SK-N-SH (cell line): ENCODE data around the gene SLC25A28. TPM values are rescaled to one million over a fixed set of nuclear protein-coding genes. Genes with fewer than 3 reads are reported as not detected.

ENCODE experiments used
- CTCF ChIA-PET: fragments of 300-600, 350-600 bp; formaldehyde crosslinking; extraction: SDS; loops from one replicate; lab custom pipeline; 2021; lab: Yijun Ruan, JAX
- POLR2A ChIA-PET: fragments of 350-600 bp; sonication (Branson Sonifier 250); formaldehyde crosslinking; extraction: SDS; loops from one replicate; lab custom pipeline; 2020; ENCODE audit warnings: antibody characterized with exemption, inconsistent platforms; lab: Yijun Ruan, JAX
- DNase-seq: peaks from one replicate; pipeline ENCODE4 v3.0.0; 2012
- H2AFZ ChIP-seq: fragments of 200-600 bp; sonication (generic); 2 replicates; pipeline ENCODE4 v1.8.1; 2016; ENCODE audit warnings: antibody characterized with exemption, mild to moderate bottlenecking, low read depth
- H3F3A ChIP-seq: fragments of 200-600 bp; sonication (generic); replicated peaks from 2 replicates; pipeline ENCODE3; 2016; ENCODE audit warnings: antibody characterized with exemption, mild to moderate bottlenecking; ENCODE audit not compliant: insufficient read depth
- H3K27ac ChIP-seq, 2 experiments: fragments of 200-500 bp in 1 of 2; fragments of 200-600 bp in 1 of 2; sonication (Bioruptor generic) in 1 of 2; sonication (generic), shearing (Covaris generic) in 1 of 2; 2 replicates each; pipeline versions ENCODE4 v1.5.1 to v1.6.1; 2014 to 2016; ENCODE audit warnings: low read depth in 2 of 2, inconsistent platforms in 1 of 2, low read length in 1 of 2, mild to moderate bottlenecking in 1 of 2, mixed read lengths in 1 of 2
- H3K27me3 ChIP-seq: fragments of 200-600 bp; sonication (generic), shearing (Covaris generic); 2 replicates; pipeline ENCODE4 v1.6.1; 2016; ENCODE audit warnings: mixed run types; ENCODE audit not compliant: insufficient read depth
- H3K36me3 ChIP-seq, 2 experiments: fragments of 200-500 bp in 1 of 2; fragments of 200-600 bp in 1 of 2; sonication (Bioruptor generic) in 1 of 2; sonication (generic) in 1 of 2; replicated peaks in 1 of 2; 2 replicates each; pipeline versions ENCODE3 to v1.5.1; 2014 to 2016; ENCODE audit warnings: low read length in 1 of 2, mild to moderate bottlenecking in 1 of 2; ENCODE audit not compliant: insufficient read depth in 2 of 2, control insufficient read depth in 1 of 2
- H3K4me1 ChIP-seq, 2 experiments: fragments of 200-500 bp in 1 of 2; fragments of 200-600 bp in 1 of 2; sonication (Bioruptor generic) in 1 of 2; sonication (generic), shearing (Covaris generic) in 1 of 2; 2 replicates each; pipeline versions ENCODE4 v1.5.1 to v1.6.1; 2014 to 2016; ENCODE audit warnings: low read depth in 1 of 2, low read length in 1 of 2, mixed run types in 1 of 2; ENCODE audit not compliant: insufficient read depth in 2 of 2, control insufficient read depth in 1 of 2
- H3K4me2 ChIP-seq: fragments of 200-600 bp; sonication (generic), shearing (Covaris generic); 2 replicates; pipeline ENCODE4 v1.6.1; 2017; ENCODE audit warnings: mixed run types
- H3K4me3 ChIP-seq, 2 experiments: fragments of 200-500 bp in 1 of 2; fragments of 200-600 bp in 1 of 2; sonication (Bioruptor generic) in 1 of 2; sonication (generic), shearing (Covaris generic) in 1 of 2; 2 replicates each; pipeline versions ENCODE4 v1.5.1 to v1.8.1; 2014 to 2016; ENCODE audit warnings: low read depth in 2 of 2, inconsistent platforms in 1 of 2, low read length in 1 of 2, mild to moderate bottlenecking in 1 of 2, mixed read lengths in 1 of 2, moderate library complexity in 1 of 2
- H3K79me2 ChIP-seq: fragments of 200-600 bp; sonication (generic); 2 replicates; pipeline ENCODE4 v1.8.1; 2017; ENCODE audit warnings: mild to moderate bottlenecking; ENCODE audit not compliant: insufficient read depth
- H3K9ac ChIP-seq: fragments of 200-600 bp; sonication (generic); 2 replicates; pipeline ENCODE4 v1.6.1; 2017; ENCODE audit warnings: mixed run types
- H3K9me2 ChIP-seq: fragments of 200-600 bp; sonication (generic); 2 replicates; pipeline ENCODE4 v1.6.1; 2017; ENCODE audit warnings: mixed run types
- H3K9me3 ChIP-seq: fragments of 200-600 bp; sonication (generic); 2 replicates; pipeline ENCODE4 v1.6.1; 2017; ENCODE audit warnings: mixed run types, mild to moderate bottlenecking, moderate library complexity
- H4K20me1 ChIP-seq: fragments of 200-600 bp; sonication (generic); 2 replicates; pipeline ENCODE4 v1.6.1; 2017; ENCODE audit warnings: mild to moderate bottlenecking, mixed run types; ENCODE audit not compliant: insufficient read depth
- CHD2 ChIP-seq: fragments of 150-350 bp; IDR thresholded peaks from 2 replicates; pipeline ENCODE4 v1.6.1; 2018; ENCODE audit warnings: low read length; ENCODE audit not compliant: partially characterized antibody
- ELF1 ChIP-seq: IDR thresholded peaks from 2 replicates; pipeline ENCODE4 v1.4.0; 2012
- FOXJ3 ChIP-seq: sonication (generic); formaldehyde crosslinking; IDR thresholded peaks from 2 replicates; pipeline ENCODE4 v1.5.1; 2020; ENCODE audit warnings: mild to moderate bottlenecking, missing genetic modification reagents
- MXI1 ChIP-seq: IDR thresholded peaks from 2 replicates; pipeline ENCODE4 v1.6.1; 2012; ENCODE audit warnings: mild to moderate bottlenecking, low read depth, low read length, improper control_type of control experiment
- POLR2AphosphoS5 ChIP-seq: IDR thresholded peaks from 2 replicates; pipeline ENCODE4 v1.6.1; 2012; ENCODE audit warnings: low read depth, low read length
- RAD21 ChIP-seq: IDR thresholded peaks from 2 replicates; pipeline ENCODE4 v1.6.1; 2012; ENCODE audit warnings: mild to moderate bottlenecking, low read length
- RFX5 ChIP-seq: IDR thresholded peaks from 2 replicates; pipeline ENCODE4 v1.6.1; 2012; ENCODE audit warnings: mild to moderate bottlenecking, improper control_type of control experiment, low read length
- RXRA ChIP-seq: IDR thresholded peaks from 2 replicates; pipeline ENCODE4 v1.4.0; 2012; ENCODE audit warnings: low read depth, mild to moderate bottlenecking, borderline replicate concordance
- SIN3A ChIP-seq: IDR thresholded peaks from 2 replicates; pipeline ENCODE4 v1.6.1; 2012; ENCODE audit warnings: low read depth, mild to moderate bottlenecking, low read length, moderate library complexity, borderline replicate concordance
- WGBS: methylation state at CpG from one replicate; pipeline ENCODE4 v1.1.6; 2017; ENCODE audit warnings: low lambda C conversion rate; 5-methylcytosine and 5-hydroxymethylcytosine counted together
- polyA plus RNA-seq, 3 experiments: library from polyadenylated mRNA; depleted of rRNA; stranded (reverse); fragments of >200 nt; gene quantifications; 2 replicates each; pipeline ENCODE4 v1.2.3, GENCODE V29; 2012
- TF ChIP-seq, protein P1 (sequence below): fragments of 200-600 bp; sonication (generic); IDR thresholded peaks from 2 replicates; pipeline ENCODE4 v1.6.1; 2017; ENCODE audit warnings: antibody characterized with exemption, mild to moderate bottlenecking, moderate library complexity
- TF ChIP-seq, protein P2 (sequence below): IDR thresholded peaks from 2 replicates; pipeline ENCODE4; 2012
- TF ChIP-seq, protein P3 (sequence below): IDR thresholded peaks from 2 replicates; pipeline ENCODE4 v1.6.1; 2012; ENCODE audit warnings: mild to moderate bottlenecking, low read depth, low read length, moderate library complexity

Gene SLC25A28
- polyA plus RNA-seq, 1 of the 3 experiments (the other 2 are of a cell fraction), result 23.8 TPM

DNA sequence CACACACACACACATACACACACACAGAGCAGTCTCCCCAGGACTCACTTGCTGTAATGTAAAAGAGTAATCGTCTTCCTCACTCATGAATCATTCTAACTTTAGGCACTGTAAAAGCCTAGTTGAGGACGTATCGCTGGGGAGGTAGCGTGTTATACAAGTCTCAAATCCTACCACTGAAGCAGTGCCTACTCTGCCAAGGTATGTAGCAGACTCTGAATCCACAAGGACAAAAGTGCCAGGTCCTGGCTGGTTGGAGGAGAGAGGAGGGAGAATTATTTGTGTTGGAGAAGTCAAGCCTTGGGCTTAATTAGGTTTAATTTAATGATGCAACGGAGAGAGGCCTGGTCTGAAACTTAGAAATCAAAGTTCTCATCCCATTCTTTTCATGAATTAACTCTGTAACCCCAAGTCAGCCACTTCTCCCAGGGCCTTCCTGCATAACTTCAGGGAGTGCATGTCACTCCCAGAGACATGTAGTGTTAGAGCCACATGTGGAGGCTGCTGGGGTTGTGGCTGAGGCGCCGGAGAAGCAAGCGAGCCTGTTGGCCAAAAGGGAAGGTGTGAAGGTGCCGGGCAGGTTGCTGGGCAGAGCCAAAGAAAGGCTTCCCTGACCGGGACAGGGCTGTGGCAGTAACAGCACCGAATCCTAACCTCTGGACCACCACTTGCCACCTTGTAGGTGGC is 50.8 kb downstream of the SLC25A28 start:
- 38% methylated on average over 11 of the region's 11 CpGs for WGBS
- H3K9me3 ChIP-seq, result no peaks in the 10 kb centered on the region
- TF ChIP-seq CHD2, result no peak
- no peak for TF ChIP-seq MXI1
- TF ChIP-seq ELF1, result no peak
- no peak for TF ChIP-seq RAD21
- TF ChIP-seq, protein P1, sequence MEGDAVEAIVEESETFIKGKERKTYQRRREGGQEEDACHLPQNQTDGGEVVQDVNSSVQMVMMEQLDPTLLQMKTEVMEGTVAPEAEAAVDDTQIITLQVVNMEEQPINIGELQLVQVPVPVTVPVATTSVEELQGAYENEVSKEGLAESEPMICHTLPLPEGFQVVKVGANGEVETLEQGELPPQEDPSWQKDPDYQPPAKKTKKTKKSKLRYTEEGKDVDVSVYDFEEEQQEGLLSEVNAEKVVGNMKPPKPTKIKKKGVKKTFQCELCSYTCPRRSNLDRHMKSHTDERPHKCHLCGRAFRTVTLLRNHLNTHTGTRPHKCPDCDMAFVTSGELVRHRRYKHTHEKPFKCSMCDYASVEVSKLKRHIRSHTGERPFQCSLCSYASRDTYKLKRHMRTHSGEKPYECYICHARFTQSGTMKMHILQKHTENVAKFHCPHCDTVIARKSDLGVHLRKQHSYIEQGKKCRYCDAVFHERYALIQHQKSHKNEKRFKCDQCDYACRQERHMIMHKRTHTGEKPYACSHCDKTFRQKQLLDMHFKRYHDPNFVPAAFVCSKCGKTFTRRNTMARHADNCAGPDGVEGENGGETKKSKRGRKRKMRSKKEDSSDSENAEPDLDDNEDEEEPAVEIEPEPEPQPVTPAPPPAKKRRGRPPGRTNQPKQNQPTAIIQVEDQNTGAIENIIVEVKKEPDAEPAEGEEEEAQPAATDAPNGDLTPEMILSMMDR, result no peak
- TF ChIP-seq SIN3A, result no peak
- no peak overlapping the region for H2AFZ ChIP-seq
- no peaks in the 10 kb centered on the region for H3K9me2 ChIP-seq
- no peaks in the 10 kb centered on the region for H3K36me3 ChIP-seq
- no peaks in the 10 kb centered on the region for H3K4me1 ChIP-seq
- H3K79me2 ChIP-seq, result no peaks in the 10 kb centered on the region
- H3K4me3 ChIP-seq, result no peak overlapping the region
- H3K4me2 ChIP-seq, result no peak overlapping the region
- no peak overlapping the region for H3K9ac ChIP-seq
- no peak for DNase-seq
- CTCF ChIA-PET, result no interaction called here
- POLR2A ChIA-PET, result no interaction called here
- no peaks in the 10 kb centered on the region for H3F3A ChIP-seq
- H3K27ac ChIP-seq, result no peak overlapping the region
- no peaks in the 10 kb centered on the region for H4K20me1 ChIP-seq
- H3K27me3 ChIP-seq, result peaks cover 53% of the 10 kb centered on the region

GRCh38 chr10:99565166-99565565 is 55.1 kb downstream of the SLC25A28 start:
- no peak for DNase-seq
- Histone ChIP-seq H3K36me3 (no peaks in the 10 kb centered on the region), H3K9me3 (no peaks in the 10 kb centered on the region), H2AFZ (no peak overlapping the region), H4K20me1 (no peaks in the 10 kb centered on the region), H3K9ac (no peak overlapping the region), H3K27me3 (peaks cover 38% of the 10 kb centered on the region), H3K4me3 (no peak overlapping the region), H3K79me2 (no peaks in the 10 kb centered on the region), H3K9me2 (no peaks in the 10 kb centered on the region), H3F3A (no peaks in the 10 kb centered on the region), H3K4me1 (no peaks in the 10 kb centered on the region), H3K27ac (no peak overlapping the region), H3K4me2 (no peak overlapping the region)
- TF ChIP-seq FOXJ3 (CRISPR knock-in tag) (no peak), ELF1 (no peak), RFX5 (no peak), RXRA (no peak), CHD2 (no peak), RAD21 (no peak), SIN3A (no peak), POLR2AphosphoS5 (no peak)
- TF ChIP-seq, protein P2, sequence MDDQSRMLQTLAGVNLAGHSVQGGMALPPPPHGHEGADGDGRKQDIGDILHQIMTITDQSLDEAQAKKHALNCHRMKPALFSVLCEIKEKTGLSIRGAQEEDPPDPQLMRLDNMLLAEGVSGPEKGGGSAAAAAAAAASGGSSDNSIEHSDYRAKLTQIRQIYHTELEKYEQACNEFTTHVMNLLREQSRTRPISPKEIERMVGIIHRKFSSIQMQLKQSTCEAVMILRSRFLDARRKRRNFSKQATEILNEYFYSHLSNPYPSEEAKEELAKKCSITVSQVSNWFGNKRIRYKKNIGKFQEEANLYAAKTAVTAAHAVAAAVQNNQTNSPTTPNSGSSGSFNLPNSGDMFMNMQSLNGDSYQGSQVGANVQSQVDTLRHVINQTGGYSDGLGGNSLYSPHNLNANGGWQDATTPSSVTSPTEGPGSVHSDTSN, result no peak
- TF ChIP-seq, protein P3, sequence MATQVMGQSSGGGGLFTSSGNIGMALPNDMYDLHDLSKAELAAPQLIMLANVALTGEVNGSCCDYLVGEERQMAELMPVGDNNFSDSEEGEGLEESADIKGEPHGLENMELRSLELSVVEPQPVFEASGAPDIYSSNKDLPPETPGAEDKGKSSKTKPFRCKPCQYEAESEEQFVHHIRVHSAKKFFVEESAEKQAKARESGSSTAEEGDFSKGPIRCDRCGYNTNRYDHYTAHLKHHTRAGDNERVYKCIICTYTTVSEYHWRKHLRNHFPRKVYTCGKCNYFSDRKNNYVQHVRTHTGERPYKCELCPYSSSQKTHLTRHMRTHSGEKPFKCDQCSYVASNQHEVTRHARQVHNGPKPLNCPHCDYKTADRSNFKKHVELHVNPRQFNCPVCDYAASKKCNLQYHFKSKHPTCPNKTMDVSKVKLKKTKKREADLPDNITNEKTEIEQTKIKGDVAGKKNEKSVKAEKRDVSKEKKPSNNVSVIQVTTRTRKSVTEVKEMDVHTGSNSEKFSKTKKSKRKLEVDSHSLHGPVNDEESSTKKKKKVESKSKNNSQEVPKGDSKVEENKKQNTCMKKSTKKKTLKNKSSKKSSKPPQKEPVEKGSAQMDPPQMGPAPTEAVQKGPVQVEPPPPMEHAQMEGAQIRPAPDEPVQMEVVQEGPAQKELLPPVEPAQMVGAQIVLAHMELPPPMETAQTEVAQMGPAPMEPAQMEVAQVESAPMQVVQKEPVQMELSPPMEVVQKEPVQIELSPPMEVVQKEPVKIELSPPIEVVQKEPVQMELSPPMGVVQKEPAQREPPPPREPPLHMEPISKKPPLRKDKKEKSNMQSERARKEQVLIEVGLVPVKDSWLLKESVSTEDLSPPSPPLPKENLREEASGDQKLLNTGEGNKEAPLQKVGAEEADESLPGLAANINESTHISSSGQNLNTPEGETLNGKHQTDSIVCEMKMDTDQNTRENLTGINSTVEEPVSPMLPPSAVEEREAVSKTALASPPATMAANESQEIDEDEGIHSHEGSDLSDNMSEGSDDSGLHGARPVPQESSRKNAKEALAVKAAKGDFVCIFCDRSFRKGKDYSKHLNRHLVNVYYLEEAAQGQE, result no peak
- 58% methylated on average over 4 of the region's 4 CpGs for WGBS
- ChIA-PET CTCF (interaction anchor here (0.7 kb wide), 1 partner anchor 47 kb away, joined by 3 read pairs; no protein-coding TSS in a partner anchor), POLR2A (no interaction called here)
